Measurements from ENCODE around the gene DIP2C. TPM values are rescaled to one million over a fixed set of nuclear protein-coding genes. Genes with fewer than 3 reads are reported as not detected.
"Not testable (repeated sequence)": the region's sequence is repeated elsewhere in the genome, so short reads cannot be mapped to it uniquely, and the experiment has no call there.

The DIP2C gene
- polyA plus RNA-seq, 3 donors = 4.4 to 15.1 (median 10.0) TPM

GRCh38 chr10:527416-527815, 162.1 kb downstream of the DIP2C start:
- whole genome bisulfite sequencing, 3 donors = 33 to 98% (median 86%) methylated on average over 1 of the region's 1 CpG
- H3K27ac ChIP-seq (ENCODE audit: low read depth, low read length) = no peak overlapping the region

- WGBS, 3 donors = 87 to 94% (median 93%) methylated on average over 21 of the region's 21 CpGs
- no peak overlapping the region for H3K27ac ChIP-seq (ENCODE audit: low read depth, low read length)
Observed at GRCh38 chr10:526651-527312, 162.7 kb downstream of the DIP2C start.

- WGBS, 3 donors = 90 to 91% (median 91%) methylated on average over 17 of the region's 17 CpGs
Observed at GRCh38 chr10:525565-526315, 163.7 kb downstream of the DIP2C start.

GRCh38 chr10:523925-524324, 165.5 kb downstream of the DIP2C start:
- H3K27ac ChIP-seq (ENCODE audit: low read depth, low read length) = no peak overlapping the region
- WGBS, 3 donors = 69 to 84% (median 83%) methylated on average over 8 of the region's 8 CpGs

More at GRCh38 chr10:525565-526315, 163.7 kb downstream of the DIP2C start:
- H3K27ac ChIP-seq (ENCODE audit: low read depth, low read length) = no peak overlapping the region

GRCh38 chr10:522350-522749, 167.1 kb downstream of the DIP2C start:
- H3K27ac ChIP-seq (ENCODE audit: low read depth, low read length) = no peak overlapping the region
- 83 to 90% (median 84%) methylated on average over 13 of the region's 13 CpGs for WGBS, 3 donors

- H3K27ac ChIP-seq (ENCODE audit: low read depth, low read length) = no peak overlapping the region
- WGBS, 3 donors = 59 to 64% (median 63%) methylated on average over 16 to 17 of the region's 17 CpGs
Observed at GRCh38 chr10:521261-522250, 167.9 kb downstream of the DIP2C start.

GRCh38 chr10:520402-520787, 169.1 kb downstream of the DIP2C start:
- no peak overlapping the region for H3K27ac ChIP-seq (ENCODE audit: low read depth, low read length)
- 44 to 86% (median 53%) methylated on average over 6 of the region's 6 CpGs for WGBS, 3 donors

GRCh38 chr10:519716-520401, 169.6 kb downstream of the DIP2C start:
- 89 to 94% (median 91%) methylated on average over 25 of the region's 25 CpGs for WGBS, 3 donors
- H3K27ac ChIP-seq (ENCODE audit: low read depth, low read length) = no peak overlapping the region

- WGBS, 3 donors = 91 to 96% (median 92%) methylated on average over 16 of the region's 16 CpGs
- H3K27ac ChIP-seq (ENCODE audit: low read depth, low read length) = no peak overlapping the region
Observed at GRCh38 chr10:519055-519715, 170.3 kb downstream of the DIP2C start.

- WGBS, 3 donors = 81 to 85% (median 84%) methylated on average over 15 of the region's 15 CpGs
- H3K27ac ChIP-seq (ENCODE audit: low read depth, low read length) = no peak overlapping the region
Observed at GRCh38 chr10:517872-518475, 171.5 kb downstream of the DIP2C start.

GRCh38 chr10:517241-517830, 172.1 kb downstream of the DIP2C start:
- 67 to 76% (median 73%) methylated on average over 11 of the region's 11 CpGs for WGBS, 3 donors
- no peak overlapping the region for H3K27ac ChIP-seq (ENCODE audit: low read depth, low read length)

GRCh38 chr10:516764-517163, 172.7 kb downstream of the DIP2C start:
- WGBS, 3 donors = 72 to 86% (median 75%) methylated on average over 6 to 9 of the region's 10 CpGs
- H3K27ac ChIP-seq (ENCODE audit: low read depth, low read length) = no peak overlapping the region

GRCh38 chr10:515674-516073, 173.8 kb downstream of the DIP2C start:
- H3K27ac ChIP-seq (ENCODE audit: low read depth, low read length) = no peak overlapping the region
- 74 to 78% (median 77%) methylated on average over 8 of the region's 8 CpGs for WGBS, 3 donors

GRCh38 chr10:514137-514671, 175.3 kb downstream of the DIP2C start:
- 29 to 86% (median 73%) methylated on average over 22 of the region's 22 CpGs for WGBS, 3 donors
- no peak overlapping the region for H3K27ac ChIP-seq (ENCODE audit: low read depth, low read length)

GRCh38 chr10:513393-513792, 176.1 kb downstream of the DIP2C start:
- no peak overlapping the region for H3K27ac ChIP-seq (ENCODE audit: low read depth, low read length)
- 36 to 85% (median 84%) methylated on average over 18 of the region's 18 CpGs for WGBS, 3 donors

- 88 to 94% (median 91%) methylated on average over 5 of the region's 5 CpGs for WGBS, 3 donors
- H3K27ac ChIP-seq (ENCODE audit: low read depth, low read length) = not testable (repeated sequence)
Observed at GRCh38 chr10:512661-513060, 176.8 kb downstream of the DIP2C start.

GRCh38 chr10:511849-512191, 177.6 kb downstream of the DIP2C start:
- H3K27ac ChIP-seq (ENCODE audit: low read depth, low read length) = no peak overlapping the region
- WGBS, 3 donors = 73 to 79% (median 78%) methylated on average over 14 of the region's 14 CpGs

Data from adipose tissue (tissue), 3 donors.